ENCODE results near the gene GUCY2C.

GUCY2C gene

GRCh38 chr12:14563046-14563445 lies 133.4 kb downstream of the GUCY2C start:
- Histone ChIP-seq H3K4me1 (ENCODE audit: control insufficient read depth, insufficient read depth, low read length, poor library complexity, severe bottlenecking) (peaks cover 5% of the 10 kb centered on the region), H3K9me3 (ENCODE audit: control insufficient read depth, low read length) (no peaks in the 10 kb centered on the region), H3K27me3 (replicated peaks; ENCODE audit: control insufficient read depth, insufficient read depth, low read length, poor library complexity, severe bottlenecking) (peaks cover 2% of the 10 kb centered on the region), H3K27ac (ENCODE audit: insufficient read depth, low read length, poor library complexity, severe bottlenecking) (no peak overlapping the region), H3K4me3 (ENCODE audit: insufficient read depth, low read depth, low read length, poor library complexity, severe bottlenecking) (no peak overlapping the region), H3K36me3 (ENCODE audit: control insufficient read depth, insufficient read depth, low read length) (no peaks in the 10 kb centered on the region)
- no peak for DNase-seq

Measured in effector memory CD4-positive, alpha-beta T cell (primary cell).